Dendritic cell treated with granulocyte-macrophage colony-stimulating factor and Interleukin-4, amounts not matched to agents 40 ng/mL and 50 ng/mL, for 4 days (primary cell): Measurements from ENCODE around the gene FBXW4.
A peak's percentile ranks its signal among the peaks of the same experiment; 100 is the strongest.
"Not testable (repeated sequence)": the region's sequence is repeated elsewhere in the genome, so short reads cannot be mapped to it uniquely, and the experiment has no call there.

Experiments
- H3K27ac Mint-ChIP-seq: one replicate; pipeline ENCODE4 v1.8.0; 2022; ENCODE audit warnings: mild to moderate bottlenecking, mixed read lengths
- H3K27me3 Mint-ChIP-seq: one replicate; pipeline ENCODE4 v1.8.0; 2022; ENCODE audit warnings: mild to moderate bottlenecking, mixed read lengths
- H3K36me3 Mint-ChIP-seq: one replicate; pipeline ENCODE4 v1.8.0; 2022; ENCODE audit warnings: low read depth, mixed read lengths
- H3K4me1 Mint-ChIP-seq: one replicate; pipeline ENCODE4 v1.8.0; 2022; ENCODE audit warnings: low read depth, mixed read lengths
- H3K4me3 Mint-ChIP-seq: one replicate; pipeline ENCODE4 v1.8.0; 2022; ENCODE audit warnings: mild to moderate bottlenecking, moderate library complexity, mixed read lengths
- H3K9me3 Mint-ChIP-seq: one replicate; pipeline ENCODE4 v1.8.0; 2022; ENCODE audit warnings: mixed read lengths
- intact Hi-C: fragments of 100-400 bp; cut with micrococcal nuclease; formaldehyde crosslinking; loops from one replicate; pipeline ENCODE4 v1.15.0; 2022

Gene FBXW4

DNA sequence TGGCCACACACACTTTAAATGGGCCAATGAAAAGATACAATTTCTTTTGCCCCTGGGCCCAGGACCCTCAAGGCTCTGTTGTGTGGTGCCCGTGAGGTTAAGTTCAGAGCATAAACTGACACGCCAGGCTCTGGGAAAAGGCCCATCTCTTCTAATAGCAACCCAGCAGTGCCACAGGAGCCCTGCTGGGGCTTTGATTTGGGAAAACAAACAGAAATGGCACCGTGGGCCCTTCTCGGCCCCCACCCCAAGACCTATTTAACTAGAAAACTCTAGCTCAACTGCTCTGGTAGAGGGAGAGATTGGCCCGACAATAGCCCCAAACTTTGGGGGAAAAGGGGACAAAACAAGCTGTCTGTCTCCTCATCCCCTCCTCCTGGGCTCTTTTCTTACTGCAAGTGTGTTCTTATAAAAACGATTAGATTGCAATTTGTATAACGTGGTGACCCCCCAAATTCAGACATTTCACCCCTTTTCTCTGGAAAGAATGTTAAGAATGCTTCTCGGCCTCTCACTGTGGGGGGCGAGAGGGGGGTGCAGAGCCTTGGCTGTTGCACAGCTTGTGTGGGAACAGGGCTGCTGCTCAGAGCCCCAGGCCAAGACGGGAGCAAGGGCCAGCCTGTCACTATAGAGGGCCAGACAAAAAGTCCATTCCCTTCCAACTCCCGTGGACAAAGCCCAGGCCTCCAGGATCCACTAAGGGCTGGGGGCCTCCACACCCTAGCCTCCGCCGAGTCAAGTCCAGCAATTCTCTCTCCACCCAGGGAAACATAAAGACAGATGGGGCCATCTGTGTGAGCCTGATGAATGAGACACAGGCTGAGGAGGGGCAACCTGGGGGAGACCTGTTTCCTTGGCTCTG lies 80.1 kb downstream of the FBXW4 start:
- peaks cover 75% of the 10 kb centered on the region for H3K36me3 Mint-ChIP-seq
- intact Hi-C loops, result no loop called here
- no peaks in the 10 kb centered on the region for H3K27me3 Mint-ChIP-seq
- H3K27ac Mint-ChIP-seq, result no peak overlapping the region
- H3K4me3 Mint-ChIP-seq, result no peak overlapping the region
- H3K4me1 Mint-ChIP-seq, result peaks cover 29% of the 10 kb centered on the region
- no peaks in the 10 kb centered on the region for H3K9me3 Mint-ChIP-seq

DNA sequence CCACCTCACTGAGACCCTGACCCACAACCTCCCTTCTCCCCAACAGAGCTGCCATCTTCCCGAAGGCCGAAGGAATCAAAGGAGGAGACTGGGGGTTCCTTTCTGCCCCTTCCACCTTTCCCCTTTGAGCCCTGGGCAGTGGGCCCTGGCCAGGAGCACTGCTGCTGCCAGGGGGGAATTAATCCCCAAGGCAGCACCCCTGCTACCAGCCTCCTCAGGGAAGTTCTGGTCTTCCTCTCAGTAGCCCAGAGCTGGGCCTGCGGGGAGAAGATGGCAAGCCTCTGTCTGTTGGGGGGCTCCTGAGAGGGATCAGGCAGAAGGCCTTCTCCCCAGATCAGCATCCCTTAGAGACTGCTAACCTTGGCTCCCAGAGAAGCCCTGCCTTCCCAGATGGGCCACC lies 81.3 kb downstream of the FBXW4 start:
- H3K27ac Mint-ChIP-seq, result no peak overlapping the region
- peaks cover 75% of the 10 kb centered on the region for H3K36me3 Mint-ChIP-seq
- no peak overlapping the region for H3K4me3 Mint-ChIP-seq
- H3K4me1 Mint-ChIP-seq, result peaks cover 16% of the 10 kb centered on the region
- intact Hi-C loops, result no loop called here
- no peaks in the 10 kb centered on the region for H3K27me3 Mint-ChIP-seq
- H3K9me3 Mint-ChIP-seq, result no peaks in the 10 kb centered on the region

DNA sequence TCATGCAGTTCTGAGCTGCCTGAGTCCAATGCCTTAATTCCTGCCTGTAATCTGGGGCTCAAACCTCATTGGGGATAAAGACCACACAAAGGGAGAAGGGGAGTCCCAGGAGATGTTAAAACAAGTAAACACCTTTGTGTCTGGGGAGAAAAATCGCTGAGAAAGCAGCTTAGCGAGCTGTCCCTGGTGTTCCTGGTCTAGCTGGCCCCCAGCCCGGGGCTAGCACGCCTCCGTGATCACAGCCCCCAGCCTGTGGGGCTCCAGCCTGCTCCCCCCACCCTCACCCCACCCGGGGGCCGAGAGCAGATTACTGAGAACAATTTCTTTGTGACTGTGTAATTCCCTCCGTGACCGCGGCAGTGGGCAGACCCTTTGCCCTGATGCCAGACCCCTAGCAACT lies 82.1 kb downstream of the FBXW4 start:
- Mint-ChIP-seq H3K27ac (no peak overlapping the region), H3K4me3 (no peak overlapping the region), H3K9me3 (no peaks in the 10 kb centered on the region), H3K4me1 (peaks cover 9% of the 10 kb centered on the region), H3K36me3 (peaks cover 80% of the 10 kb centered on the region), H3K27me3 (no peaks in the 10 kb centered on the region)
- intact Hi-C loops, result no loop called here

DNA sequence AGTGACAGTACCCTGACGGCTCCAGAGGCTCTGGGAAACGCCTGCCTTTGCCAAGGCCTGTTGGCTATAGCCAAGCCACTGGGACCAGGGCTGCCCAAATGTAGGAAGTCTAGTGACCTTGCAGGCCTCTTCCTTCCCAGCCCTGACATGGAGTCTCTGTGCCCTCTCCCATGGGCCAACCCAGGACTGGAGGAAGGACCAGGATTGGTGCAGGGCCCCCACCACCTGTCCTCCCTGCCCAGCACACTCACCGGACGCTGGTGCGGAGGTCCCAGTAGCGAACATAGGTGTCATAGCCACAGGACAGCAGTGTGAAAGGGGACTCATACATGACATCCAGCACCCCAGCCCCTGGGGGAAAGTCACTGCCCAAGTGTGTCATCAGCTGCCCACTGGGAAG lies 82.9 kb downstream of the FBXW4 start:
- H3K36me3 Mint-ChIP-seq, result peaks cover 84% of the 10 kb centered on the region
- peak overlapping the region; percentile 16 for H3K27ac Mint-ChIP-seq
- no peak overlapping the region for H3K4me3 Mint-ChIP-seq
- H3K27me3 Mint-ChIP-seq, result no peaks in the 10 kb centered on the region
- peaks cover under 1% of the 10 kb centered on the region for H3K4me1 Mint-ChIP-seq
- H3K9me3 Mint-ChIP-seq, result no peaks in the 10 kb centered on the region
- intact Hi-C loops, result no loop called here

DNA sequence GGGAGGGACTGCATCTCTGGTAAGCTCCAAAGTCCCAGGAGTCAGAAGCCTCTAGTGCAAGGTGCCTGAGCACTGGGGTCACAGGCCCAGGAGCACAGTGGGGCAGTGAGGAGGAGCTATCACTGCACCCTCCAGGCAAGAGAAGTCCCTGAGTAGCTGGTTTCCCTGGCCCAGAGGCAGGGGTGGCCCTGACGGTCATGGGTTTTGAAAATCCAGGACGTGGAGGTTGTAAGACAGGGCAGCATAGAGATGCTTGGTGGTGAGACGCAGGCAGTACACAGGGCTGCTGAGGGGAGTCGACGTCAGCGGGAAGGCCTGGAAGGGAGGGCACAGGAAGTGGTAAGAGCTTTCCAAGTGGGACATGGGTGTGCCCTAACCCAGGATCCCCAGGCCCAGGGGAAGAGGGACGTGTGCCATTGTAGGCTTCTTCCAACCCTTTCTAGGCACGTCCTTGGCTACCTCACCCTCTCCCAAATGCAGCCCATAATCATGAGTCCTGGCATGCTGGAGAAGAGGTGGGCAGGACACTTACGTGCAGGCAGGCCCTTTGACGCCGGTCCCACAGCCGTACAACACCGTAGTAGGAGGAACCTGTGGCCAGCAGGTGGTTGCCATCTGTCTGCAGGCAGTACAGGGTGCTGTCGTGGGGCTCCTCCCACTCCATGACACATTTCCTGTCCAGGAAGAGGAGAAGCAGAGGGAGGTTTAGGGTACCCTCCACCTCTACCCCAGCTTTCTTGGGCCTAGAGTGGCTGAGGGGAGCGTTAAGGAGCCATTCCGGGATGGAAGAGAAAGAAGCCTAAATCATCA lies 83.7 kb downstream of the FBXW4 start:
- H3K27ac Mint-ChIP-seq, result peak overlapping the region; percentile 16
- H3K27me3 Mint-ChIP-seq, result no peaks in the 10 kb centered on the region
- peaks cover 84% of the 10 kb centered on the region for H3K36me3 Mint-ChIP-seq
- no peaks in the 10 kb centered on the region for H3K9me3 Mint-ChIP-seq
- no peaks in the 10 kb centered on the region for H3K4me1 Mint-ChIP-seq
- intact Hi-C loops, result no loop called here
- no peak overlapping the region for H3K4me3 Mint-ChIP-seq

DNA sequence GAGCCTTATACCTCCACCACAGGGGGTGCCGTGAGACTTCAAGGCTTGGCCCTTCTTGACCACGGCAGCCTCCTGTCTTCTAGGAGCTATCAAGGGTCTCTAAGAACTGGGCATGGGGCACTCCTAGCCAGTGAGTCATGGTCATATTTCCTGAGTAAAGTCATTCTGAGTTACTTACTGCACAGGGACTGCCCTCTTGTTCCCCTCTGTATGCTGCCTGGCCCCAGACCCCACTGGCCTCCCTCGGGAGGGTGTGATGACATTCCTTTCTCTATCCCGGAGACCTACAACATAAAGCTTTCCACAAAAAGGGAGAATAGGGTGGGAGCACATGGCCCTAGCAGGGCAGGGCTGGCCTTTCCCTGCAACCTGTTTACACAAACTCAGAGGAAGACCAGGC lies 85.5 kb downstream of the FBXW4 start:
- intact Hi-C loops, result no loop called here
- Mint-ChIP-seq H3K27me3 (no peaks in the 10 kb centered on the region), H3K27ac (no peak overlapping the region), H3K36me3 (peaks cover 91% of the 10 kb centered on the region), H3K4me1 (no peaks in the 10 kb centered on the region), H3K4me3 (no peak overlapping the region), H3K9me3 (no peaks in the 10 kb centered on the region)

DNA sequence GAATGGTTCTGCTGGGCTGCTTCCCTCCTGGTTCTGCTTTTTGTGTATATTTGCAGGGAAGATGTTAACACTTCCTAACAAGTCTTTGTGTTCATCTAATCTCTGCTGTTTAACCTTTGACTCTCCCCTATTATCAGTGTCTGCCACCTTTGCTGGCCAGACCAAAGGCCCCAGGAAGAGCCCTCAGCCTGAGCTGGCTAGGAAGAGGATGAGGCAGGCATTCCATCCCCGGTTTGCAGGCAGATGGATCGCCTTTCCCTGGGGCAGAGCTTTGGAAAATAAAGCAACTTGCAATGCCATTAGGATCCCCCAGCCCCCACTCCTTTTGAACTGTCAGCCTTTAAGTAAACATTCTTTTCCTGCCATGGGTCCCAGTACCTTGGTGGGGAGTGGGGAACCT lies 87.8 kb downstream of the FBXW4 start:
- Mint-ChIP-seq H3K27me3 (no peaks in the 10 kb centered on the region), H3K9me3 (no peaks in the 10 kb centered on the region), H3K4me1 (no peaks in the 10 kb centered on the region), H3K36me3 (peaks cover 79% of the 10 kb centered on the region), H3K4me3 (no peak overlapping the region), H3K27ac (no peak overlapping the region)
- intact Hi-C loops, result no loop called here

DNA sequence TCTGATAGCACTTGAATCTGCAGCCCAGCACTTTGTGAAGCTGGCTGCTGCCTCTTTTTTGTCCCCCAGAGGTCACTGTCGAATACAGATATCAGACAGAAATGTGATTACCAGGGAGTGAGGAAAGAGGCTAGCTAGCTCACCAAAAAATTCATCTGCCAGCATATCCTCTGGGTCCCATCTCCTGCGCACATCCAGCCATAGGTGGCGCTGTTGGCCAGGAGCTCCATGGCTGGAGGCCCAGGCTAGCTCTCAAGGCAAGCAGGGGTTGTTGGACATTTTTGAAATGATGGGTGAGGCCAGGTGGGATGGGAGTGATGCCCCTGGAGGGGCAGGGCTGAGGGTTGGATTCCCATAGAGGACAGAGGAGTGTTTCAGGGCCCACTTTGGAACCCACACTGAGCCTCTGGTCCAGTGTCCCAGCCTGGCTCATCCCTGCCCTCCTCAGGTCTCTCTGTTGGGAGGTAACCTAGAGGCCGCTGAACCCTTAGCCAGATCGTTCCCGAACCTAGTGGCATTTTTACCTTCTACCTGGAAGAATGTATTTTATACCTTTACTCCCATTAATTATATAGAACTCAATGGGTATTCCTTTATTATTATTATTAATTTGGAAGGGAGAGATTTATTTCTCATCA lies 92.1 kb downstream of the FBXW4 start:
- H3K4me3 Mint-ChIP-seq, result no peak overlapping the region
- peaks cover 56% of the 10 kb centered on the region for H3K36me3 Mint-ChIP-seq
- no peaks in the 10 kb centered on the region for H3K27me3 Mint-ChIP-seq
- no peaks in the 10 kb centered on the region for H3K9me3 Mint-ChIP-seq
- no peak overlapping the region for H3K27ac Mint-ChIP-seq
- intact Hi-C loops, result loop anchor here (2.0 kb wide), 1 partner anchor 178 kb away; no protein-coding TSS in a partner anchor
- H3K4me1 Mint-ChIP-seq, result no peaks in the 10 kb centered on the region

DNA sequence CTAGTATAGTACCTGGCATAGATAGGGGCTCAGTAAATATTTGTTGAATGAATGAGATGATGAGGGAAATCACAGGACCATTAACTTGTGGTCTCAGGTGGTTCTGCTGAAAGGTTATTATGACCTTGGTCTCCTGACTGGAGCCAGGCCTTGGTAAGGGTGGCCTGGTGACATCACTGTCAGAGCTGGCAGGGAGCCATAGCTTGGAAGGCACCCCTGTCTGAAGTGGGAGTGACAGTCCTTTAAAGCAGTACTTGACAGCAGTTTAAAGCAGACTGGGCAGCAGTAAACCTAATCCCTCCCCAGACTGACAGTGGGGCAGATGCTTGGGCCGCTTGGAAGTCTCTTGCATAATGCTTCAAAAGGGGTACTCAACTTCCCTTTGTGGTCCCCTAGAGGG lies 93.4 kb downstream of the FBXW4 start:
- Mint-ChIP-seq H3K9me3 (no peaks in the 10 kb centered on the region), H3K27me3 (no peaks in the 10 kb centered on the region), H3K27ac (no peak overlapping the region), H3K4me3 (no peak overlapping the region), H3K4me1 (no peaks in the 10 kb centered on the region), H3K36me3 (peaks cover 47% of the 10 kb centered on the region)
- intact Hi-C loops, result no loop called here

DNA sequence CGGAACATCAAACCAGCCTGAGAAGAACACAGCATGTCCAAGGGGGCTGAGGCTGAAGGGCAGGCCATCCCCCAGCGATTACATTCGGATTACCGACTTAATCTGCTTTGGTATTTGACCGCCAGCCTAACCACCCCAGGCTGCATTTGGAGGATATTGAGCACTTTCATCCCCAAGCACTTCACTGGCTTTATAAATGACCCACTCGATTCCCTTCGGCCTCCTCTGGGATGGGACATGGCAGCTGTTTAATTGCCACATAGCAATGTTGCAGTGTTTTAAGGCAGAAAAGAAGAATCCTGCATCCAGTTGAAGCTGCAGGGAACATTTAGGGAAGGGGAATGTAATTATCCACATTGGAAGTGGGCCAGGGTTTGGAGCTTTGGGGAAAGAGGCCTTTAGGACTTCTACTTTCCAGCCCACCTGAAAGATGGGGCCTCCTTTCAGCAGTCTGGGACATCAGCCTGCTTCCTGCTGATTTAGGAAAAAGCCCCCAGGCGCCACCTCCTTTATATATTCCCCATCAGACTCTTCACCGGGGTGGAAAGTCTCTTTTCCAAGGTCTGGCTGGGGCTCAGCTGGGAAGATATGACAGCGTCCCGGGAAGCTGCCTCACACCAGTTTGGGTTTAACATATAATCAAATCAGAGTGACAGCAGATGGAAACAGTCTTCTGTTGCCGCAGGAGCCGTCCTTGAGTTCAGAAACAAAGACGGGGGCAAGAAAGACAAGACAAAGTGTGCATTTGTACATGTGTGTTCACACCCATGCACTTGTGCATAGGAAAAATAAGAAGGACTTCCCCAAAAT lies 97.7 kb downstream of the FBXW4 start:
- Mint-ChIP-seq H3K27ac (no peak overlapping the region), H3K36me3 (peaks cover 23% of the 10 kb centered on the region), H3K9me3 (no peaks in the 10 kb centered on the region), H3K27me3 (no peaks in the 10 kb centered on the region), H3K4me3 (no peak overlapping the region), H3K4me1 (peaks cover 22% of the 10 kb centered on the region)
- intact Hi-C loops, result no loop called here

DNA sequence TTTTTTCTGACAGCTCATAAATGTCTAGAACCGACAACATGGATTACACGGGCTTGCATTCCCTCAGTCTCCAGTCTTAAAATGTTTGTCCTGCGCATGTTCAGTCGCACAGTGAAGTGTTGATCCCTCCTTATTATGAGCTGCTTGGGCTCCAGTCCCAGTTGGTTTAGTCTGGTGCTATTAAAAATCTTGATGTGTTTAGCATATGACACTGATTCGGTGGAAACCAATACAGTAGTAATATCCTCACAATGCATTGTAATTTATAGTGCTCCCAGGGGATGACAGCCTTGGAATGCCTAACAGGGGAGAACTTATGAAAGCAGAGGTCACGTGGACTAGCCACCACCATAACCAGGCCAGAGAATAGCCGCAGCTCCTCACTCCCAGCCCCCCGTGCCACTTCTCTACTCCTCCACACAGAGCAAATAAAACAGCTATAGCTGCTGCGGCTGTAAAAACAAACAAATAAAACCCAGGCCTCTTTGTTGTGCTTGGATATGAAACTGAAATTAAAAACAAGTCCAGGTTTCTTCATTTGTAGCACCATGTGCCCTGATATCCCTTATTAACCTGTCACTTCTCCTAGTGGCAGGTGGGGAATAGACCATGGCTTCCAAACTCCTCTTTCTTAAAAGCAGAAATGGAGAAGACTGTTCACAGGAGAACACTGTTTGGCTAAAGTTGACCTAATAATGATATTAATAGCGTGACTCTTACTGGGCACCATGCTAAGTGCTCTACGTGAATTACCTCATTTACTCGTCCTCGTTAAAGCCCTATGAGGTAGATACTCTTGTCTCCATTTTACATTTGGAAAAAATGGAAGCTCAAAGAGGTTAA lies 99.2 kb downstream of the FBXW4 start:
- Mint-ChIP-seq H3K27me3 (no peaks in the 10 kb centered on the region), H3K9me3 (no peaks in the 10 kb centered on the region), H3K27ac (no peak overlapping the region), H3K36me3 (peaks cover 14% of the 10 kb centered on the region), H3K4me3 (no peak overlapping the region), H3K4me1 (peaks cover 23% of the 10 kb centered on the region)
- intact Hi-C loops, result no loop called here

DNA sequence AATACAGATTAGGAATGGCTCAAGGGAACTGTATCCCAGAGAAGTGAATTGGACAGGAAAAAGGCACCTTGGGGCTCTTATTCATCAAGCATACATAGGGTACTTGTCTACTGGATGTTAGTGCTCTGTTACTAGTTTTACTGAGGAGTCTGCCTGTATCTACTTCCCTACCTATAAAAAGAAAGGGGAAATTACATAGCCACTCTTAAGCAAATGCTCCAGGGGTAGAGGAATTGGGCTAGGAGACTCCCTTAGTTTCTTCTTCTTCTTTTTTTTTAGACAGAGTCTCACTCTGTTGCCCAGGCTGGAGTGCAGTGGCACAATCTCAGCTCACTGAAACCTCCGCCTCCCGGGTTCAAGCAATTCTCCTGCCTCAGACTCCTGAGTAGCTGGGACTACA lies 101.6 kb downstream of the FBXW4 start:
- Mint-ChIP-seq H3K4me1 (peaks cover 32% of the 10 kb centered on the region), H3K27ac (peak overlapping the region; percentile 55)
- H3K4me3 Mint-ChIP-seq, H3K27me3 Mint-ChIP-seq, H3K36me3 Mint-ChIP-seq, H3K9me3 Mint-ChIP-seq, intact Hi-C loops: not testable (repeated sequence)

DNA sequence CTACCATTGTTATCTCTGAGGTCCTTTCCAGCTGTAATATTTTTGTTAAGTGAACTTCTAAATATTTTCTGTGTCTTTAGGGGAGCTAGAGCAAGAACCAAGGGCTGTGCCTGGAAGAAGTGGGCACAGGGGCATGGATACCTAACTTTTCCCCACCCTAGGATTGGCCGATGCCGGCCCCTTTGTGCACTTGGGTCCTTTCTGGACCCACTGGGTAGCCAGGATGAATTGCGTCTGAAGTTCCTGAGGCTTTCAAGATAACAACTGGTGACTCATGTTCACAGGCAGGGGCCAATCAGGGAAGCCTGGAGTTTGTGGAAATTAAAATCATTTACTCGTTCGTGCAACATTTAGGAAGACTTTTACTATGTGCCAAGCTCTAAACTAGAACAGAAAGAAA lies 106.1 kb downstream of the FBXW4 start:
- peaks cover 47% of the 10 kb centered on the region for H3K4me1 Mint-ChIP-seq
- H3K4me3 Mint-ChIP-seq, result peak overlapping the region; percentile 94
- no peaks in the 10 kb centered on the region for H3K27me3 Mint-ChIP-seq
- H3K27ac Mint-ChIP-seq, result peak overlapping the region; percentile 90
- no peaks in the 10 kb centered on the region for H3K9me3 Mint-ChIP-seq
- intact Hi-C loops, result loop anchor here (2.0 kb wide), 1 partner anchor 236 kb away; no protein-coding TSS in a partner anchor
- H3K36me3 Mint-ChIP-seq, result peaks cover 42% of the 10 kb centered on the region
